Epithelial cell of proximal tubule (primary cell): Measurements from ENCODE around the gene ZNF334. TPM values are rescaled to one million over a fixed set of nuclear protein-coding genes. Genes with fewer than 3 reads are reported as not detected.

ENCODE experiments used
- DNase-seq: peaks from one replicate; pipeline ENCODE4 v3.0.0-alpha.2; 2011; ENCODE audit warnings: low read depth
- H3K4me3 ChIP-seq: 2 replicates; pipeline ENCODE4 v1.5.1; 2011; ENCODE audit warnings: low read depth, mild to moderate bottlenecking, low read length
- total RNA-seq: library from RNA; depleted of rRNA; stranded (reverse); fragments of >200 nt; gene quantifications from 2 replicates; pipeline ENCODE4 v1.2.3, GENCODE V29; 2015
- TF ChIP-seq, protein P1 (sequence below): conservative IDR thresholded peaks from 2 replicates; pipeline ENCODE4 v1.5.1; 2012; ENCODE audit warnings: low read depth, mild to moderate bottlenecking, low read length

Gene ZNF334
- total RNA-seq, 1 donor from 2014 or later = 2.2 TPM

- no peak overlapping the region for H3K4me3 ChIP-seq
- DNase-seq = no peak
- TF ChIP-seq, protein P1, sequence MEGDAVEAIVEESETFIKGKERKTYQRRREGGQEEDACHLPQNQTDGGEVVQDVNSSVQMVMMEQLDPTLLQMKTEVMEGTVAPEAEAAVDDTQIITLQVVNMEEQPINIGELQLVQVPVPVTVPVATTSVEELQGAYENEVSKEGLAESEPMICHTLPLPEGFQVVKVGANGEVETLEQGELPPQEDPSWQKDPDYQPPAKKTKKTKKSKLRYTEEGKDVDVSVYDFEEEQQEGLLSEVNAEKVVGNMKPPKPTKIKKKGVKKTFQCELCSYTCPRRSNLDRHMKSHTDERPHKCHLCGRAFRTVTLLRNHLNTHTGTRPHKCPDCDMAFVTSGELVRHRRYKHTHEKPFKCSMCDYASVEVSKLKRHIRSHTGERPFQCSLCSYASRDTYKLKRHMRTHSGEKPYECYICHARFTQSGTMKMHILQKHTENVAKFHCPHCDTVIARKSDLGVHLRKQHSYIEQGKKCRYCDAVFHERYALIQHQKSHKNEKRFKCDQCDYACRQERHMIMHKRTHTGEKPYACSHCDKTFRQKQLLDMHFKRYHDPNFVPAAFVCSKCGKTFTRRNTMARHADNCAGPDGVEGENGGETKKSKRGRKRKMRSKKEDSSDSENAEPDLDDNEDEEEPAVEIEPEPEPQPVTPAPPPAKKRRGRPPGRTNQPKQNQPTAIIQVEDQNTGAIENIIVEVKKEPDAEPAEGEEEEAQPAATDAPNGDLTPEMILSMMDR = no peak
These were observed 36.1 kb downstream of the ZNF334 start for GRCh38 chr20:46477225-46477624.

DNA sequence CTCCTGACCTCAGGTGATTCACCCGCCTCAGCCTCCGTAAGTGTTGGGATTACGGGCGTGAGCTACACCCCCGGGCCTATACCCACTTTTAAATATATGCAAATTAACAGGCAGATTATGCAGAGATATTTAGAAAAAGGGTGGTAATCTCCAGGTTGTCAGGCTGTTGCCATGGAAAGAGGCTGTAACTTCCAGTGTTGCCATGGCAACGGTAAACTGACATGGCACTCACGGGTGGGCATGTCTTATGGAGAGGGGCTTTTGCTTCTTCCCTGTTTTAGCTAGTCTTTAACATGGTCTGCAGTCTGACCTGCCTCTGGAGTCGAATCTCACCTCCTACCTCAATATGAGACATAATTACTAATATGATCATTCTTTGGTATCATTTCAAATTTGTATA is 44.9 kb downstream of the ZNF334 start:
- H3K4me3 ChIP-seq = no peak overlapping the region
- DNase-seq = no peak
- TF ChIP-seq, protein P1 = no peak

DNA sequence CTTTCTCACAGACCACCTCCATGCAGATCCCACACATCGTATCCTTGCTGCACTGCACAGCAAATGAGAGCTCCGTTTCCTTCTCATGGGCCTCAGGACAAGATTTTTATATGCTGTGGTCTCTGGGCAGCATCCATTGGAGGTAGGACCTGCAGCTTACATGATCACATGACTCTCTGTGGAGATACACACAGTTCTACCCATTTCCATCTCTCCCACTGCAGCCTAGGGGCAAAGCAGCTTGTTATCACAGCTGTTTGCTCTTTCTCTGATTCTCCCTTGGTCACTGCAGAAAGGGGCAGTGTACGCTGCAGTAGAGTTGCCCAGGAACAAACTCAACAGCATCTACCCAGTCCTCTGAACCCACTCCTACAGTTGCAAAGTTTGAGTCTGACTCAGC is 48.9 kb downstream of the ZNF334 start:
- DNase-seq = no peak
- no peak overlapping the region for H3K4me3 ChIP-seq
- TF ChIP-seq, protein P1 = no peak

DNA sequence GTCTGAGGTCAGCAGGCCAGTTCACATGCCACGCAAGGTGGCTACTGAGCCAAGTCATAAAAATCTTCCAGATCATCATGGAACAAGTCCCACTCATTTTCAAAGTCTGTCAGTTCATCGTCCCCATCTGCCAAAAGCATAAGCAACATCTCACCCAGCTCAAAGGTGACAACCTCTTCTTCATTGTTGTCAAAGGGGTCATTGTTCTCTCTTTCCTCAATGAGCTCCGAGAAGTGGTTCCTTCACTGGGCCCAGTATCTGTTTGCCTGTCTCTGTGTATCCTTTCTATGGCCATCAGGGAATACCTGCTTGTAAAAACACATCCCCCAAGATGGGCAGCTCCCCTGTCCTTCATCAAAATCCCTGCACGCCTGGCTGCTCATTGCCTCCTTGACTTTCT is 49.5 kb downstream of the ZNF334 start:
- TF ChIP-seq, protein P1 = no peak
- no peak for DNase-seq
- no peak overlapping the region for H3K4me3 ChIP-seq

GRCh38 chr20:46461808-46462207 is 51.6 kb downstream of the ZNF334 start:
- H3K4me3 ChIP-seq = no peak overlapping the region
- TF ChIP-seq, protein P1 = no peak
- DNase-seq = no peak

- no peak for DNase-seq
- H3K4me3 ChIP-seq = peak overlapping the region; percentile 34
- TF ChIP-seq, protein P1 = no peak
These were observed 54.3 kb downstream of the ZNF334 start for GRCh38 chr20:46458866-46459750.
